A204.1 (cell line): ENCODE results near the gene PLPP7.
"Not testable (repeated sequence)": the region's sequence is repeated elsewhere in the genome, so short reads cannot be mapped to it uniquely, and the experiment has no call there.

Source experiments
- FAIRE-seq: peaks from 2 replicates; lab custom pipeline; 2012; peaks lifted over from hg19 to GRCh38; lab: Jason Lieb, UNC

PLPP7 gene

GRCh38 chr9:131333771-131334628 lies 44.5 kb downstream of the PLPP7 start:
- no peak for FAIRE-seq

- no peak for FAIRE-seq
Measured at GRCh38 chr9:131334629-131335367, 45.3 kb downstream of the PLPP7 start.

GRCh38 chr9:131335368-131335755 lies 45.8 kb downstream of the PLPP7 start:
- no peak for FAIRE-seq

- no peak for FAIRE-seq
Measured at GRCh38 chr9:131337131-131337848, 47.8 kb downstream of the PLPP7 start.

GRCh38 chr9:131339212-131339611 lies 49.7 kb downstream of the PLPP7 start:
- not testable (repeated sequence) for FAIRE-seq

- not testable (repeated sequence) for FAIRE-seq
Measured at GRCh38 chr9:131344931-131345535, 55.5 kb downstream of the PLPP7 start.

- FAIRE-seq = no peak
Measured at GRCh38 chr9:131346559-131346958, 57.0 kb downstream of the PLPP7 start.

- no peak for FAIRE-seq
Measured at GRCh38 chr9:131347376-131348020, 58.0 kb downstream of the PLPP7 start.

GRCh38 chr9:131348631-131349521 lies 59.4 kb downstream of the PLPP7 start:
- FAIRE-seq = no peak

GRCh38 chr9:131349522-131349880 lies 60.0 kb downstream of the PLPP7 start:
- no peak for FAIRE-seq

GRCh38 chr9:131349881-131350563 lies 60.5 kb downstream of the PLPP7 start:
- no peak for FAIRE-seq

GRCh38 chr9:131356479-131356878 lies 67.0 kb downstream of the PLPP7 start:
- not testable (repeated sequence) for FAIRE-seq

GRCh38 chr9:131358556-131358955 lies 69.0 kb downstream of the PLPP7 start:
- FAIRE-seq = no peak
